Astrocyte (in vitro differentiated cells and primary cell): ENCODE results near the gene CYP3A7. TPM values are rescaled to one million over a fixed set of nuclear protein-coding genes. Genes with fewer than 3 reads are reported as not detected.

Source experiments
- total RNA-seq: library from RNA; stranded (reverse); gene quantifications from 2 replicates; pipeline ENCODE4 v1.2.1, GENCODE V29; 2021

Gene CYP3A7
- total RNA-seq, 1 donor from 2014 or later = not detected

Other genes with a start within 250 kb of the CYP3A7 start
- 20.0 and 25.7 TPM in 2 replicates for gene ZNF394, start 234.9 kb downstream of the CYP3A7 start, total RNA-seq
- gene ZKSCAN5, start 230.5 kb downstream of the CYP3A7 start, total RNA-seq = 15.3 and 16.4 TPM in 2 replicates
- gene FAM200A, start 183.1 kb downstream of the CYP3A7 start, total RNA-seq = 4.7 TPM in 2 replicates
- 54.1 and 59.7 TPM in 2 replicates for gene ZNF655, start 176.6 kb downstream of the CYP3A7 start, total RNA-seq
- gene TMEM225B, start 136.9 kb downstream of the CYP3A7 start, total RNA-seq = 0.23 and 0.43 TPM in 2 replicates
- gene ZSCAN25, start 118.2 kb downstream of the CYP3A7 start, total RNA-seq = 13.3 and 14.6 TPM in 2 replicates
- 0.07 TPM in 1 of 2 replicates, not detected in the other for gene CYP3A5, start 55.2 kb downstream of the CYP3A7 start, total RNA-seq
- gene CYP3A4, start 49.0 kb upstream of the CYP3A7 start, total RNA-seq = not detected in 2 replicates
- not detected in 2 replicates for gene CYP3A43, start 92.8 kb upstream of the CYP3A7 start, total RNA-seq
- gene OR2AE1, start 141.8 kb upstream of the CYP3A7 start, total RNA-seq = not detected in 2 replicates
- gene TRIM4, start 184.3 kb upstream of the CYP3A7 start, total RNA-seq = 4.1 and 4.6 TPM in 2 replicates
- gene GJC3, start 194.4 kb upstream of the CYP3A7 start, total RNA-seq = not detected in 2 replicates
- not detected in 2 replicates for gene AZGP1, start 240.8 kb upstream of the CYP3A7 start, total RNA-seq